ENCODE results near the gene TSPAN9.

Gene TSPAN9

DNA sequence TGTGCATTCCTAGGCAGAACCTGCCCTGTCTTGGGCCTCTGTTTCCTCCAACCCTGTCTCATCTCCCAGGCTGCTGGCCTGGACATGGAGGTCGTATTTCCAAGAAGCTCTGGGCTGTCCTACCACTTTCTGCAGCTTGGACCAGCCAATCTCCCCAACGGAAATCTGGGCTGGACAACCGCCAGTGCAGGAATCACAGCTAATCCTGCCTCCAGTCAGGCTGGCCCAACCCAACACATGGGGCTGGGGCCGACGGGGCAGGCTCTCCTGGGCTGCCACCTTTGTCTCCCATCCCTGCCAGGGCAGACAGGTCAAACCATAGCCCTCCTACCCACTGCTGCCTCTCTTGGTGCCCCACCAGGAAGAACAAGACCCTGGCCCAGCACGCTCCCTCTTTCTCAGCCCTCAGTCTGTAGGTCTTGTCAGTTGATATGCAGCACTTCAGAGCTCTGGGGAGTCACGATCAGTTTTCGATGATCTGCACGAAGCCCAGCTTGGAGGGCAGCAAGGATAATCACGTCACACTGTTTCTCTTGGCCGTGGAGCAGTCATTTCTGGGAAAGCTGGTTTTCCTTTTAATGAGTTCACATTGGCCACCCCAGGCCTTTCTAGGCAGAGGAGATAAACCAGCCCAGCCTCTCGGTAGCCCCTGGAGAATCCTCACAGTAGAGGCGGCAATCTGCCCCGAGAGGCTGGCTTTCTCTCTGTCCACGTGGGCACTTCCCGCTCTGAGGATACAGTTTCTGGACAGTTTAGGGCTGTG, 218.6 kb downstream of the TSPAN9 start:
- DNase-seq (ENCODE audit: low read depth, low spot score): peak; percentile 62

DNA sequence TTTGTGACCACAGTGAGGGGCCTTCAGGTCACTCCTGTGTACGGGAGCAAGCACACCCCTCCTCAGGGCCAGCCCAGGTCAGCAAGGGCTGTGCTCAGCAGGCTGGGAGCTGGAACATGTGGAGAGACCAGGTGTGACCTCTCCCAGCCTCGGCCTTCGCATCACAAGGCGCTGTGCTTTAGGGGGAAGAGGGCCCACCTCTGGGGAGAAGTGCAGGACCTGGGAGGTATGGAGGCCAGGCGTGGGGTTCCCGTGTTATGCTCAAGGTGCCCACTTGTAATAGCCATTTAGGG, 219.2 kb downstream of the TSPAN9 start:
- no peak for DNase-seq (ENCODE audit: low read depth, low spot score)

DNA sequence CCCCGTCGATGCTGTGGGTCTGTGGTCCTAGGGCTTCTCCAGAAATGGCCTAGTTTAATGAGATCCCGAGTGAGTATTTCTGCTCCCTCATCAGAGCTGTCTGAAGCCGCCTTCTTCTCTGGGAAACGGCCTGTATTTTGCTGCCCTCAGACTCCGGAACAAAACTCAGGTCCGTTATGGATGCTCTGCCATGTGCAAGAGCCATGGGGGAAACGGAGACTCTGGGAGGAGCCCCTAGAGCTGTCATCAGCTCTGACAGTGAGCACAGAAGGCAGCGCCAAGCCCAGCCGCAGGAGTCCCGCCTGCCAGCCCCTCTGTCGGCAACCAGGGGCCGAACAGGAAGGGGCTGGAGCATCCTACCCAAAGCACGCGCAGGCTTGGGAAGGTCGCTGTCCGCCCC, 221.4 kb downstream of the TSPAN9 start:
- no peak for DNase-seq (ENCODE audit: low read depth, low spot score)

DNA sequence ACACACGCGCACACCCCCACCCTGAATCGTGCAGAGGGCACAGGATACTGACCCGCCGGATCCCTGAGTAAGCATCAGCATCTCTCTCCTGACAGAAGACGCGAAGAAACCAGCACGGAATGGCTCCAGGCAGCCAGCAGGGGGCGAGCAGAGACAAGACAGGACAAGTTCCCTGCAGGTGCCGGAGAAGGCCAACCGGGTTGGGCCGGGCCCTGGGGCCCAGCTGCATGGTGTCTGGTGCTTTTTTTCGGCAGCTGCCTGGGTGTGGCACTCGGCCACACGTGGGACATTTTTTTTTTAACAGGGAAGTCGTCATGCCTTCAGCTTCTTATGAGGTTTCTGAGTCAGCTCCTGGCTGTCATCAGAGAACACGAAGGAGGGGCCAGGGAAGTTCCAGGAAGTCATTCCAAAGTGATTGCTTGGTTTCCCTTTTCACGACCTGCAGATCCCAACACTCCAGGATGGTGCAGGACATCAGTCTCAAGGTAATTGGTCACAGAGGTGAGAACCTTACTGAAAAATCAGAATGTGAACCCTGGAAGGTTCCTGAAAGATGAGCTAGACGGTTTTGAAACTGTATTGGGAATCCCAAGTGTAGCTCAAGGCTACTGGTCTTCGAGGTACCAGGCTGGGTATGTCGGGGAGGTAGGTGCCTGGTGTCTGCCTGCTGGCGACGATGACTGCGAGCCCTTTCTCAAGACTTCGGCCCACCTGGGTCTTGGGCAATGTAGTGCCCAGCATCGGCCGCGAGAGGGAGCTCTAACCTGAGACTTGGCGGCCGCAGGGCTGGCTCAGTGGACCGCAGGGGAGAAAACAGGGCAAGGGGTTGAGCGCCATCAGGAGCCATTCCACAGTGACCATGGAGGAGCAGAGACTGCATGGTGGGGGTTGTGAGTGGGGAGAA, 223.0 kb downstream of the TSPAN9 start:
- DNase-seq (ENCODE audit: low read depth, low spot score): peak; percentile 90

DNA sequence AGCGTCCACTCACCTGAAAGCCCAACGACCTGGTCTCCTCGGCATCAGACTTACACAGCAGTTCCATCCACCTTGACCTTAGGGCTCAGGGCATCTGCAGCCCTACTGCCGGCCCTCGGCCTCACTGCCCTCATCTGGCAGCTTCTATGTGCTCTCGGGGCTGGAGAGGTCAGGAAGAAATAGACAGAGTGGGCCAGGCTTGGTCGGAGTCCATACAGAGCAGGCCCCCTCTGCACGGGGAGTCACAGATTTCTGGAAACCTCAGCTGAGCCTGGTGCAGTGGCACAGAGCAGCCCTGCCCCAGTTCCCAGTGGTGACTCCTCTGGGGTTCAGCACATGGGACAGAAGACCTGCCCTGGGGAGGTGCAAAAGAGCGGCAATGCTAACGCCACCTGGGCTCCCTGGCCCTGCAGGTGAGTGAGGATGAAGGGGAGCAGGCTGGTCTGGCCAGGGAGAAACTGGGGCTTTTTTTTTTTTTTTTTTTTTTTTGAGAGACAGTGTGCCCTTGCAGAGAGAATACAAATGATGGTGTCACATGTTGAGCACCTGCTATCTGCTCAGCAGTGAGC, 223.7 kb downstream of the TSPAN9 start:
- DNase-seq (ENCODE audit: low read depth, low spot score): no peak

DNA sequence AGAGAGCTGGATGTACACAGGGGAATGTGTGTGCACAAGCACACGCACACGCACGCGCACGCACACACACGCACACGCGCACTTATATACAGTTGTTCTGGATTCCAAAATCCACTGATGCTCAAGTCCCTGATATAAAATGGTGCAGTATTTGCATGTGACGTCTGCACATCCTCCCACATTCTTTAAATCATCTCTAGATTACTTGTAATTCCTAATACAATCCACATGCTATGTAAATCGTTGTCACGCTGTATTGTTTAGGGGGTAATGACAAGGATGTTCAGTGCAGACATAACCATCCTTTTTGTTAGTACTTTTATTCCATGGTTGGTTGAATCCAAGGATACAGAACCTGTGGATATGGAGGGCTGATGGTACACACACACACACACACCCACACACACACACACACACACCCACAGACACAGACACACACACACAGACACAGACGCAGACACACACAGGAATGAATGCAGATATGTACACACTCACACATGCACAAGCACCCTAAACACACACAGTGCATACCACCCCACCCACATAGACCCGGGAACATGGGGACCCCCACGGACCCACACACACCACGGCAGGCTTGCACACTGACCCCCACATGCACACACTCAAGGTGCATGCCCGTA, 225.3 kb downstream of the TSPAN9 start:
- no peak for DNase-seq (ENCODE audit: low read depth, low spot score)

DNA sequence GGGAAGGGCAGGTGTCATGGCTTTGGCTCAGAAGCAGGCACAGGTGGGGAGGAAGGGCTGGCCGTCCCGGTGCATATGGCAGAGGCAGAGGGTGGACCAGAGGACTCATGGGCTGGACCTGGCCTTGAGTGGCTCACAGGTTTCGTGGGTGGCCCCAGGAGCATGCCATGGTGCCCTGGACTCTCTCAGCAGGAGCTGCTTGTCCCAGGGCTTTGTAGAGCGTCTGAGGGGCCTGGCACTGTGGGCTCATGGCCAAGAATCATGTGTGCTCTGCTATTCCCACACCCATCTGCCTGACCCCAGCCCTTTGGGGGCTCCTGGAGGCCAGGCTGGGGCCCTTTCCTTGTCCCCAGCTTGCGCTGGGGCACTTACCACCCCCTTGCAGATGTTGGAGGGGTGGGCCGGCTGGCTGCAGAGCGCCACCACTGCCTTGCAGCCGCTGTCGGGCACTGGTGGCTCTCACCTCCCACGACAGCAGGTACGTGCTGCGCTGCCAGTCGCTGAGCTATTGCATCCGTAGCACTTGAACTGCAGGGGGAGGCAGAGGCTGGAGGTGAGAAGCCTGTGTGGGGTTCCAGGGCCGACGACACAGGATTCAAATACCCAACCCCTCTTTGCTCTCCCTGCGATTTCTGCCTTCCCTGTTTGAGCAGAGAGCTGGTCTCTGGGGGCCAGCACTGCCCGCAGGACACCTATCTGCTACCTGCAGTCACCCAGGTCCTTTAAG, 226.4 kb downstream of the TSPAN9 start:
- peak; percentile 44 for DNase-seq (ENCODE audit: low read depth, low spot score)

DNA sequence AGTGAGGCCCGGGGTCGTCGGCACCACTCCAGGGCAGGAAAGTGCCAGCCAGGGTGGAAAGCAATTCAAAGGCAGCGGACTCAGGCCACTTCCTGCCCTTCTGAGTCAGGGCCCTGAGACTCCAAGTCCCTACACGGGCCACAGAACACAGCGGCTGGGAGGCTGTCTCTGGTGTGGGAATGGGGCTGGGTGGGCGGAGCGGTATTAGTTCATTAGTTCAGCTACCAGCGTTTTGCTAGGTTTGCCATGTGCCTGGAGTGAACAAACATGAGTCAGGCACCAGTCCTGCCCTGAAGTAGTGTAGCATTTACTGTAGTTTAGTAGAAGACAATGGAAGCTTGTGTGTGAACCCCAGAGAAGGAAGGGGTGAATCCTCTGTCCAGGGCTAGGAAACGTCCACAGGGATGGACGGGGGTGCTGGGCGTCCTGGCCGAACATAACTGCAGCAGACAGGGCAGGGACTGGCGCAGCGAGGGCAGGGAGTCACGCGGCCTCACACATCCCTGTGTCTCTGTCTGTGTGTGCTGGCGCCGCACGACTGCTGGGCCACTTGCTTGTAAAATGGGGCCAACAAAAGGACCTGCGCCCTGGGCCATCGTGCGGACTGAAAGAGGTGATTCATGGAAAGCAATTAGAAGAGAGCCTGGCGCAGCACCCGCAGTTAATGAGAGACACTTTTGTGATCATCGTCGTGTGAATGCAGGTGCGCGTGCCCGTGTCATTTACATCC, 227.4 kb downstream of the TSPAN9 start:
- peak; percentile 92 for DNase-seq (ENCODE audit: low read depth, low spot score)

DNA sequence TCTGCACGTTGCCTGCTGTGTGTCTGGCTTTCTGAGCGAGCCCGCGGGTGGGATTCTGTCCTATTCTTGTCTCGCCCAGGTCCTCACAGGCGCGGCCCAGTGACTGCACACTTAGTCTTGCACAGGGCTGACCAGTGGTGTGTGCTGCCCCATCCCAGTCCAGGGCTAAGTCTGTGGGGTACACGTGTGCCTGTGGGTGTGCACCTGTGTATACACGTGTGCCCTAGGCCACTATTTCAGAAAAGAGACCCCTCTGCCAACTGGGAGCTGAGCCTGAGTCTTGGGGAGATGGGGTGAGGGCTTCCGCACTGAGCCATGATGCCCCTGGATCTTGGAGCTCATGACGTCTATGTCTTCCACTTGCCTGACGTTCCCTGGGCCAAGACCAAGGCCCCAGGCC, 228.3 kb downstream of the TSPAN9 start:
- no peak for DNase-seq (ENCODE audit: low read depth, low spot score)

DNA sequence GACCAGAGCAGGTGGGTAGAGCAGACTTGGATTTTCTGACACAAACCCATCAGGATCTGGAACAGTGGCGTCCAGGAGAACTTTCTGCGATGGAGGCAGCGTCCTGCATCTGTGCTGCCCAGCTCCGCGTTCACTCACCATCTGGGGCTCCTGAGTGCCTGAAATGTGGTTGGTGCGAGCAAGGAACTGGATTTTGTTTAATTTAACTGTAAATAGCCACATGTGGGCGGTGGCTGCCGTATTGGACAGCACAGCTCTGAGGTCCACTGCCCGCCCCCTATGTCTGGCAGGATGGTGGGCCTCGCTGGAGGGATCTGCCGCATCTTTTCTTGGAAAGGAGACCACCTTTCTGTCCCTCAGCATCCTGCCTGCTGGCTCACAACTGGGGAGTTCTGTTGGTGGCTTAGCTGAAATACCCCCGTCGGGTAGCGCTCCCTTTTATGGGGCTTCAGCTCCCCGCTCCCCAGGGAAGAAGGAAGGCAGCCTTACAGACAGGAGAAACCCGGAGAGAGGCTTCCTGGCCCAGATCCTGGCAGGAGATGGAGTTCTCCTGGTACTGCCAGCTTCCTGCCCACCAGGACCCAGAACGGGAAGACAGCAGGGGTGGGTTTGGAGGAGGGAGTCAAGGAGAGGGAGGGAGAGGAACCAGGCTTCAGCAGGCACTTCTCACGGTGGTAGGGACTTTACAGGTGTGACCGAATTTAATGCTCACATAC, 228.9 kb downstream of the TSPAN9 start:
- no peak for DNase-seq (ENCODE audit: low read depth, low spot score)

DNA sequence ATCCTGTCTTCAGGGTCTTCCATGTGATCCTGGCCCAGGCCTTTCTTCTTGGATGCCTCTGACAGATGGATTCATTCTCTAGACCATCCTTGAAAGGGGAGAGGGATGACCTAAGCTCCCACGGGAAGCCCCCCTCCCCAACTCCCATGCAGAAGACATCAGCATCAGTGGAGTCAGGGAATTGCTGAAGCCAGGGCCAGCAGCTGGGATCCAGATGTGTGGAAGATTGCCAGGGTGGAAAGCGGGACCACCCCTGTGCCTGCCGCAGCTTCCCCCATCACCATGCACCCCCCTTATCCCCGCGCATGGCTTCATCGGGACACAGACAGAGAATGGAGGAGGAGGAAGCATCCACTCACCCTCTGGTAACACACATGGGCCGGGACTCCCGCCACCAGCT, 230.2 kb downstream of the TSPAN9 start:
- DNase-seq (ENCODE audit: low read depth, low spot score): no peak

DNA sequence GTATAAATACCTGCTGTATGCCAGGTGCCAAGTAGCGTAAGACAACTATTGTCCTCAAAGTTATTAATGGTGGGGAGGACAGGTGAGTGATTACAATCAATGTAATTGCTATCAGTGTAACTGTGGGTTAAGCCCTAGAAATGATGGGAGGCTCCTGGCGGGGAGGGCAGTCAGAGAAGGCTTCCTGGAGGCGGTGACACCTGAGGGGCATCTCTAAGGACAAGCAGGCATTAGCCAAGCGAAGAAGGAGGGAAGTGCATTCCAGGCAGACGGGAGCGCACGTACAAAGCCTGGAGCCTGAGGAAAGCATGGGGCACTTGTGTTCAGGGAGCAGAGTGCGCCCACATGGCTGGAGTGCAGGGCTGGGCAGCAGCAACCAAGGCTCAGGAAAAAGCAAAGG, 230.9 kb downstream of the TSPAN9 start:
- no peak for DNase-seq (ENCODE audit: low read depth, low spot score)

DNA sequence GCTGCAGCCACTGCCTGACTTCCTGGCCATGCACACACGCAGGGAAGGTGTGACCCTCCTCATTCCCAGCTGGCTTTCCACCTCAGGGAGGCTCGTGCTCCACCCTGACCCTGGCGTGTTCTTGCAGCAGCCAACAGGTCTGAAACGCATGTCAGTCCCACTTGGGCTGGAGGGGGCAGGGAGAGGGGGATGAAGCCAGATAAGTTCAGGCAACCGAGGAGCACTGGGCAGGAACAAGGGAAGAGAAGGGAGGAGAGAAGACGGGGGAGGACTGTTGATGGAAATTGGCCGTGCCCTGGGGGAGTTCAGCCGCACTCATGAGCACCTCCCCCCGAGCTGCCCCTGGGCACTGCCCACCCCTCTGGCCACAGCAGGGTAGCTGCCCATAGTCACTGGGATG, 231.4 kb downstream of the TSPAN9 start:
- DNase-seq (ENCODE audit: low read depth, low spot score): no peak

DNA sequence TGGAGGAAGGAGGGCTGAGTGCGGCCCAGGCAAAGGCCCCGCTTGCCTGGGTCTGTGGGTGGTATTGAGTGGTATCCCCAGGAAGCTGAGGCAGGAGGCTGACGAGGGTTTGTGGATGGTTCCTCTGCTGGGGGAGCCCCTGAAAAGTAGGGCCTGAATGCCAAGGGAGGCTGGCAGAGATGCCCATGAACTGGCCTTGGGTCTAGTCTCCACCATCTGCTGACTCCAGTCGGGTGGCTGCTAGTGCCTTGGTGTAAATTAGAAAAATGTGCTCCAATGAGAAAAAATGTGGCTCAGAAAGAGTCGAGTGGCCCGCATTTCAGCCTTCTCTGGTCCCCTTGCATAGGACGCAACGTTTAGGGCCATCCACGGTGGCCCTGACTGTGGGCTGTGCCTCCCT, 232.6 kb downstream of the TSPAN9 start:
- DNase-seq (ENCODE audit: low read depth, low spot score): no peak

DNA sequence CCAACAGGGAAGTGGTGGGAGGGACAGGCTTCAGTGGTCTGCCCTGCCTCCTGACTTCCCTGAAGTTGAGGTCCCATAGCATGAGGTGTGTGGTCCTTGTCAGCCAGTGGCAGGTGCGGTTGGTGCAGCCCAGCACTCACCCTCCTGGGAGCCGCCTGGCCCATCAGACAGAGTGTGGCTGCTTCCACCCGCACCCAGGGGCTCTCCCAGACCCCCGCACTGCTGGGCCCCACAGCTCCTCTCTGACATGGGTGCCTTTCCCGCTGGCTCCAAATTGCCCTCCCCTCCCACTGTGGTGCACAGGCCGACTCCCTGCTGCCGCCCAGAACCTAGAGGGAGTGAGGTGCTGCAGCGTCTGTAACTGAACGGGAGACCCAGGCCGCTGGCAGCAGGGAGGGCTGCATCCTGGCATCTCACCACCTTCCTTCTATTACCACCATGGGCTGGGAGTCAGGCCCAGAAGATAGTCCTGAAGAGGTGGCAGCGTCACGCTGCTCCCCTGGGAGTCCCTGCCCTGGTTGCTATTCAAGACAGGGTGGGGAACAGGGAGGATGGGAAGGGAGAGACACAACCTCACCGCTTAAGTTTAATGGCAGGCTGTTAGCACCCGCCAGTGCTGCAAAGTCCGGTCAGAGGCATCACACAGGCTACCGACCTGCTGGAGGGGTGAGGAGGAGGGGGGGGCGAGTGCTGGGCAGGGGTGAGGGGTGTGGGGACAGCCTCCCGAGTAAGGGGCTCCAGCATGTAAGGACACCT, 233.3 kb downstream of the TSPAN9 start:
- DNase-seq (ENCODE audit: low read depth, low spot score): no peak

DNA sequence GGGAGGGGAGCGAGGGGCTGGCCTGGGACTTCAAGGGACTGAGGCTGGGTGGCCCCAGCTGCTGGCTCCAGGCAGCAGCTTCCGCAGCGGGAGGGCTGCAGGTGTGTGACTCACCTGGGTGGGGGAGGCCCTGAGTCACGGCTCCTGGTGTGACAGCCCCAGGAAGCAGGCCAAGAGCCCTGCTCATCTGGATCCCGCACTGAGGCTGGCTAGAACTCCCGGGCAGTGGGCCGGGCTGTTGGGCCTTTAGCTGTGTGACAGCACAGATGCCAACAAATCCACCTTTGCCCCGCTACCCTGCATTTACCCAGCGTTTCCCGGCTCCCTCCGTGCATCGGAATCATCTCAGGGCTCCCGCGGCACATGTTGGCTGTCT, 233.8 kb downstream of the TSPAN9 start:
- peak; percentile 51 for DNase-seq (ENCODE audit: low read depth, low spot score)

DNA sequence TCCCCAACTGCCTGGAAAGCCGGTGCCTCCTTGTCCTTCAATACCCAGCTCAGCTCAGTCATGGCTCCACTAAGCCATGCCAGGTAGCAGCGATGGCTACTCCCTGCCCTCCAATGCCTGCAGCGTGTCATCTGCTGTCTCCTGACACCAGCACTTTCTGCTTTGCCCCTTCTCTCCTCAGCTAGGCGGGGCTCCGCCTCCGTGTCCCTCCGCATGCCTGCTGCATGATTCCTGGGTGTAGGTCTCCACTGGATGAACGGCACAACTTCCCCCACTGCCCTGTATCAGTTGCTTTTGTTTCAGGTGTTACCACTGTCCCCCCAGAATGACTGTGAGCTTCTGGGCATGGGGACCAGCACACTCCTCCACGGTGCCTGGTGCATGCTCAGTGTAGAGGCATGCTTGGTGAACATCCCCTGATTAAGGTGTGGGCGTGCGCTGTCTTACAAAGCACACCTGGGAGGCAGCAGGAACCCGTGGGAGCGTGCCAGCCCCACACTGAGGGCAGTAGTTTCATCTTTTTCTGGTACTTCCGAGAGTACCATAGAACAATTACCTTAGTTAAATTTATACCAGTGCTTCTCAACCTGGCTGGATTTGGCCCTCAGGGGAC, 234.4 kb downstream of the TSPAN9 start:
- no peak for DNase-seq (ENCODE audit: low read depth, low spot score)

DNA sequence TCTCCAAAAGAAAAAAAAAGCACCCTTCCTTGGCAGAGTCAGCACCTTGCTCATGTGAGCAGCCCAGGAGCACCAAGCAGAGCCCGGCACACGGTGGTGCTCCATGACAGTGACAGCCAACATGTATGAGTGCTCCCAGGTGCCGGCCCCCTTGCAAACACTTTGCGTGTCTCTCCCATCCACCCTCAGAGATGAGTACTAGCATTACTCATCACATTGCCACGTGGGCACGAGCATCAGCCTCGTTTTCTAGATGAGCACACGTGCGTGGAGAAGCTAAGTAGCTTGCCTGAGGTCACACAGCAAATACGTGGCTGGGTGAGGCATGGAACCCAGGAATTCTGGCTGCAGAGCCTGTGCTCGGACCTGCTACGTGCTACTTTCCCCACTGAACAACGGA, 235.9 kb downstream of the TSPAN9 start:
- DNase-seq (ENCODE audit: low read depth, low spot score): peak; percentile 54

All from astrocyte of the hippocampus (primary cell).